HCT116 (cell line): Measurements from ENCODE around the gene RPL7L1. TPM values are rescaled to one million over a fixed set of nuclear protein-coding genes. Genes with fewer than 3 reads are reported as not detected.

ENCODE experiments used
- ATAC-seq: fragments of 200-7000 bp; cut with Tn5 transposase; 2 replicates; pipeline ENCODE4 v1.9.1; 2020; ENCODE audit warnings: mild to moderate bottlenecking, moderate library complexity
- BruUV-seq: library from RNA; stranded (reverse); fragments of 400-500 nt; replicated peaks from 2 replicates; lab custom pipeline; 2021; lab: Mats Ljungman, UMichigan
- CTCF ChIA-PET: fragments of 300-600 bp; sonication (Branson Sonifier 250); formaldehyde crosslinking; loops from one replicate; lab custom pipeline; 2021; ENCODE audit warnings: antibody characterized with exemption; lab: Charles Lee
- POLR2A ChIA-PET: fragments of 300-600, 350-600 bp; sonication (Branson Sonifier 250); formaldehyde crosslinking; loops from one replicate; lab custom pipeline; 2021; ENCODE audit warnings: antibody characterized with exemption; lab: Charles Lee
- RAD21 ChIA-PET, 2 experiments: fragments of 300-600 bp; sonication (Branson Sonifier 250); formaldehyde crosslinking; loops; one replicate each; lab custom pipeline; 2023; ENCODE audit warnings: low total read pairs in 2 of 2; ENCODE audit not compliant: uncharacterized antibody in 2 of 2, unreplicated experiment in 2 of 2, low non-redundant PET in 1 of 2; lab: Charles Lee
- DNase-seq: peaks from one replicate; pipeline ENCODE4 v3.0.0-alpha.2; 2010; ENCODE audit warnings: low read depth, low spot score
- H2AFZ ChIP-seq: fragments of 200-600 bp; shearing (Covaris generic), sonication (generic); 2 replicates; pipeline ENCODE4 v1.6.1; 2017; ENCODE audit warnings: low read depth, mixed run types, mixed read lengths, antibody characterized with exemption, low read length; ENCODE audit not compliant: poor library complexity, severe bottlenecking
- H3K27ac ChIP-seq: 2 replicates; pipeline ENCODE4 v1.5.1; 2012; ENCODE audit warnings: low read depth, low read length
- H3K27me3 ChIP-seq: fragments of 200-600 bp; sonication (generic); 2 replicates; pipeline ENCODE4 v1.6.1; 2016; ENCODE audit warnings: mixed run types, low read length, mixed read lengths; ENCODE audit not compliant: insufficient read depth
- H3K36me3 ChIP-seq, 2 experiments: fragments of 200-500 bp in 1 of 2; fragments of 200-600 bp in 1 of 2; sonication (Bioruptor generic) in 1 of 2; sonication (generic) in 1 of 2; 2 replicates each; pipeline versions ENCODE4 v1.5.1 to v1.6.1; 2014 to 2016; ENCODE audit warnings: low read length in 2 of 2, inconsistent platforms in 1 of 2, mixed read lengths in 1 of 2, mixed run types in 1 of 2; ENCODE audit not compliant: insufficient read depth in 2 of 2, control insufficient read depth in 1 of 2
- H3K4me1 ChIP-seq, 2 experiments: fragments of 200-600 bp in 1 of 2; sonication (generic) in 1 of 2; 2 replicates each; pipeline versions ENCODE4 v1.5.1 to v1.6.1; 2012 to 2017; ENCODE audit warnings: low read length in 2 of 2, inconsistent platforms in 1 of 2, mild to moderate bottlenecking in 1 of 2, mixed read lengths in 1 of 2, mixed run types in 1 of 2, moderate library complexity in 1 of 2; ENCODE audit not compliant: insufficient read depth in 2 of 2, control insufficient read depth in 1 of 2
- H3K4me2 ChIP-seq: fragments of 200-600 bp; sonication (generic); 2 replicates; pipeline ENCODE4 v1.6.1; 2017; ENCODE audit warnings: mixed run types, low read length, mixed read lengths
- H3K4me3 ChIP-seq, 2 experiments: fragments of 200-600 bp in 1 of 2; sonication (generic) in 1 of 2; replicated peaks in 1 of 2; 2 replicates each; pipeline ENCODE4 v1.5.1; 2011 to 2016; ENCODE audit warnings: low read length in 2 of 2, control low read depth in 1 of 2, low read depth in 1 of 2, mild to moderate bottlenecking in 1 of 2, mixed read lengths in 1 of 2, mixed run types in 1 of 2
- H3K79me2 ChIP-seq: fragments of 200-600 bp; sonication (generic); 2 replicates; pipeline ENCODE4 v1.6.1; 2017; ENCODE audit warnings: mild to moderate bottlenecking, mixed run types, low read length, moderate library complexity, mixed read lengths; ENCODE audit not compliant: insufficient read depth
- H3K9ac ChIP-seq: fragments of 200-600 bp; sonication (generic); 2 replicates; pipeline ENCODE4 v1.6.1; 2016; ENCODE audit warnings: low read length, mixed read lengths
- H3K9me2 ChIP-seq: fragments of 200-600 bp; sonication (generic), shearing (Covaris generic); 2 replicates; pipeline ENCODE4 v1.6.1; 2017; ENCODE audit warnings: mixed run types, mild to moderate bottlenecking, moderate library complexity; ENCODE audit not compliant: insufficient read depth
- H3K9me3 ChIP-seq, 2 experiments: fragments of 200-500 bp in 1 of 2; fragments of 200-600 bp in 1 of 2; sonication (Bioruptor generic) in 1 of 2; sonication (generic) in 1 of 2; 2 replicates each; pipeline ENCODE4 v1.6.1; 2014 to 2017; ENCODE audit warnings: low read length in 2 of 2, mixed read lengths in 2 of 2, inconsistent platforms in 1 of 2, low read depth in 1 of 2, mild to moderate bottlenecking in 1 of 2, mixed run types in 1 of 2, moderate library complexity in 1 of 2; ENCODE audit not compliant: control insufficient read depth in 1 of 2, insufficient read depth in 1 of 2
- H4K20me1 ChIP-seq: fragments of 200-600 bp; sonication (generic), shearing (Covaris generic); 2 replicates; pipeline ENCODE4 v1.6.1; 2017; ENCODE audit warnings: mixed run types, mild to moderate bottlenecking, moderate library complexity; ENCODE audit not compliant: insufficient read depth
- ELF1 ChIP-seq: IDR thresholded peaks from 2 replicates; pipeline ENCODE4 v1.6.1; 2012; ENCODE audit warnings: low read depth, borderline replicate concordance
- FOSL1 ChIP-seq: IDR thresholded peaks from 2 replicates; pipeline ENCODE4 v1.6.1; 2012; ENCODE audit warnings: low read depth
- MAX ChIP-seq: IDR thresholded peaks from 2 replicates; pipeline ENCODE4 v1.6.1; 2012
- POLR2AphosphoS5 ChIP-seq: IDR thresholded peaks from 2 replicates; pipeline ENCODE4 v1.6.1; 2011; ENCODE audit warnings: mild to moderate bottlenecking, low read depth, low read length, moderate library complexity
- SIN3A ChIP-seq: IDR thresholded peaks from 2 replicates; pipeline ENCODE4 v1.6.1; 2012; ENCODE audit warnings: low read depth
- SP1 ChIP-seq: IDR thresholded peaks from 2 replicates; pipeline ENCODE4 v1.6.1; 2012; ENCODE audit warnings: low read depth
- TCF7L2 ChIP-seq: IDR thresholded peaks from 2 replicates; pipeline ENCODE4 v1.7.0; 2011; ENCODE audit warnings: borderline replicate concordance, inconsistent platforms; ENCODE audit not compliant: insufficient read depth, insufficient read length; ENCODE audit errors: extremely low read depth
- ZBTB33 ChIP-seq: IDR thresholded peaks from 2 replicates; pipeline ENCODE4 v1.6.1; 2011; ENCODE audit warnings: mild to moderate bottlenecking, low read length, moderate library complexity; ENCODE audit not compliant: insufficient replicate concordance; ENCODE audit errors: extremely low read depth
- intact Hi-C: fragments of 100-400 bp; cut with micrococcal nuclease; formaldehyde crosslinking; loops from 2 replicates; pipeline ENCODE4 v1.10.0; 2022
- total RNA-seq: library from RNA; stranded (reverse); gene quantifications from one replicate; pipeline ENCODE4 v1.2.1, GENCODE V29; 2021; ENCODE audit not compliant: unreplicated experiment

RPL7L1 gene
- total RNA-seq, 1 experiment from 2014 or later: 125 TPM

GRCh38 chr6:42933205-42933604 lies 53.8 kb downstream of the RPL7L1 start:
- Histone ChIP-seq H3K9me3 (no peaks in the 10 kb centered on the region), H3K27ac (no peak overlapping the region), H3K4me3 (no peak overlapping the region), H3K9me2 (no peaks in the 10 kb centered on the region), H3K9ac (no peak overlapping the region), H4K20me1 (no peaks in the 10 kb centered on the region), H3K36me3 (peaks cover 25% of the 10 kb centered on the region in 2 experiments; a peak in 3 of 4 replicates)
- RAD21 ChIA-PET: no interaction called here
- POLR2A ChIA-PET: no interaction called here
- BruUV-seq: no TSS peak
- ATAC-seq (no peak), DNase-seq (no peak)
- CTCF ChIA-PET: no interaction called here
- no peak for TF ChIP-seq SP1
- TF ChIP-seq FOSL1: no peak
- no peak for TF ChIP-seq POLR2AphosphoS5
- TF ChIP-seq SIN3A: no peak
- TF ChIP-seq MAX: no peak
- TF ChIP-seq ELF1: no peak
- no peak for TF ChIP-seq TCF7L2
- no peak for TF ChIP-seq ZBTB33
- TF ChIP-seq, all 23 proteins: peak for 0
- H3K4me1 ChIP-seq: peaks cover 5 to 16% of the 10 kb centered on the region in 2 experiments; a peak in 3 of 4 replicates
- no peak overlapping the region for H3K4me2 ChIP-seq
- no peak overlapping the region for H2AFZ ChIP-seq
- no peaks in the 10 kb centered on the region for H3K27me3 ChIP-seq
- intact Hi-C loops: no loop called here
- peaks cover 48% of the 10 kb centered on the region for H3K79me2 ChIP-seq
